GM03348 (cell line): ENCODE data around the gene MMP24.
"Not testable (repeated sequence)": the region's sequence is repeated elsewhere in the genome, so short reads cannot be mapped to it uniquely, and the experiment has no call there.

ENCODE experiments used
- DNase-seq: peaks from one replicate; pipeline ENCODE4 v3.0.0; 2012; ENCODE audit warnings: low spot score

MMP24 gene

DNA sequence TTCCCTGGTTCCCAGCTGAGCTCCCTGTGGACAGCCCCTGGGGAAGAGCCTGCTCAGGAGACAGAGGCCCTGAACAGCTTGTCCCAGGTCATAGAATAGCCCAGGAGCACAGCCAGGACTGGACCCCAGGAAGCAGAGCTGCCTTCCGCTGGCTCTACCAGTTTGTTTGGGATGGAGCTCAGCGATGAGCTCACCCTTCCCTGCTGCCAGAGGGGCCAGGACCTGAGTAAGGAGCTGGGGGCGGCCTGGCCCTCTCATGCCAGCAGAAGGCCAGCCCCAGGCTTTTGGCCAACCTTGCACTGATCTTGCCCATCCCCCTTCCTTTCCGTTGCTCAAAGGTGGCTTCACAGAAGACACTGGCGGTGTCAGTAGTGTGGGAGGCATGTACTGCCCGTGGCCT lies 33.9 kb downstream of the MMP24 start:
- DNase-seq, result no peak

DNA sequence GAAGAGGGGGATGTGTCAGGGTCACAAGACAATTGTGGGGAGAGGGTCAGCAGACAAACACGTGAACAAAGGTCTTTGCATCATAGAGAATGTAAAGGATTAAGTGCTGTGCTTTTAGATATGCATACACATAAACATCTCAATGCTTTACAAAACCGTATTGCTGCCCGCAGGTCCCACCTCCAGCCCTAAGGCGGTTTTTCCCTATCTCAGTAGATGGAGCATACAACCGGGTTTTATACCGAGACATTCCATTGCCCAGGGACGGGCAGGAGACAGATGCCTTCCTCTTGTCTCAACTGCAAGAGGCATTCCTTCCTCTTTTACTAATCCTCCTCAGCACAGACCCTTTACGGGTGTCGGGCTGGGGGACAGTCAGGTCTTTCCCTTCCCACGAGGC lies 35.8 kb downstream of the MMP24 start:
- not testable (repeated sequence) for DNase-seq

DNA sequence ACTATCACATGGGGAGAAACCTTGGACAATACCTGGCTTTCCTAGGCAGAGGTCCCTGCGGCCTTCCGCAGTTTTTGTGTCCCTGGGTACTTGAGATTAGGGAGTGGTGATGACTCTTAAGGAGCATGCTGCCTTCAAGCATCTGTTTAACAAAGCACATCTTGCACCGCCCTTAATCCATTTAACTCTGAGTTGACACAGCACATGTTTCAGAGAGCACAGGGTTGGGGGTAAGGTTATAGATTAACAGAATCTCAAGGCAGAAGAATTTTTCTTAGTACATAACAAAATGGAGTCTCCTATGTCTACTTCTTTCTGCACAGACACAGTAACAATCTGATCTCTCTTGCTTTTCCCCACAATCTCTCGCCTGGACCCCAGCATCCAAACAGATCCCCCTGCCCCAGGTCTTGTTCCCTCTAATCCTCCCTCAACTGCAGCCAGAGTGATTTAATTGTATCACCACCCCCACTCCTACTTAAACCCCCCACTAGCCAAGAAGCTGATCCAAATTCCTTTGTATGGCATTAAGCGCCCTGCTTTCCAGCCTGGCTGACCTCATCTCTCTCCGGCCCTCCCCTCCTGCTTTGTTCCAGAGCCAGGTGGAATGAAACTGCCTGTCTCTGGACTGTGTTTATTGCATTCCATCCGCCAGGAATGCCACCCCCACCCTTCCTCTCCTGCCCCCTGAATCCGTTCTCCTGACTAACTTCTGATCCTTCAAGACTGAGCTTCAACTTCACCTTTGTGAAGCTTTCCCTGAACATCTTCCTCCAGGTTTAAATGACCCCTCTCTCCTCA lies 36.4 kb downstream of the MMP24 start:
- DNase-seq, result peak; percentile 85

DNA sequence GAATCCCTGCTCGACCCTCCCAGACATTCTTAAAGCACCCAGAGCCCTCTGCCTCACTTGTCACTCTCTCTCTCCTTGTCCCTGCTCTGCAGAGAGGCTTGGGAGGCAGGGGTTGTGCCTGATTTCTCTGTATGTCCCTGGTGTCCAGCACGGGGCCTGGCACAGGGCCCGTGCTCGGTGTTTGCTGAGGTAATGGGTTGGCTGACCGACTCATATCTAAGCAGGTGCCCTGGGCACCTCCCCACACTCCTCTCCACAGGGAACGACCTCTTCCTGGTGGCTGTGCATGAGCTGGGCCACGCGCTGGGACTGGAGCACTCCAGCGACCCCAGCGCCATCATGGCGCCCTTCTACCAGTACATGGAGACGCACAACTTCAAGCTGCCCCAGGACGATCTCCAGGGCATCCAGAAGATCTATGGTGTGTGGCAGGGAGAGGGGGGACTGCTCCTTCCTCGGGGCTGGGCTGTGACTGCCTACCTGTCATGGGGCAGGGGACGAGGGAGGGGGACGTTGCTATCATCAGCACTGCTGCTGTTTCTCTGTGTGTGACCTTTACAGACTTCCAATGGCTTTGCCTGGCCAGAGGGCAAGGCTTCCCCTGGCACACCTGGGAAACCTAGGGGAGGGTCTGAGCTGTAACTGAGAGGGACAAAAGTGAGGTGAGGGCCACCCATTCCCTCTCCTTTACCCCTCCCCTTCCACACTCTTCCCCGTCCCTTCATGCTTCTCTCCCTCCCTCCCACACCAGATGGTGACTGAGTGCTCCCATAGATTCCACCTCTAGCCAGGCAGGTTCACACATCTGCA lies 37.2 kb downstream of the MMP24 start:
- DNase-seq, result no peak

DNA sequence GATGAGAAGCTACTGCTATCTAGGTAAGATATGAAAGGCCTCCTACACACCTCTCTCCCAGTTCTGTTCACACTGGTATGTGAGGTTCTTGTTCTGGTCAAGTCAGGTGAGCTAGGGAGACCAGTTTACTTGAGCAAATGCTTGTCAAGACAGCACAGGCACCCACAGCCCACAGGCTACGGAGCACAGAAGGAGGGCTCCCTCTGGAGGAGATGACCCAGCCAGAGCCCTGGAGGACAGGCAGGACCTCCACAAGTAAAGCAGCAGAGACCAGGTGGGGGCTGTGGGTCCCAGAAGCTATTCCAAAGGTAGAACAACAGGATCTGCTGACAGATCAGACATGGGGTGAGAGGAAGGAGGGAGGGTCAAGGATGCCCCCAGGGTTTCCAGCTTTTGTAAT lies 38.3 kb downstream of the MMP24 start:
- DNase-seq, result no peak

DNA sequence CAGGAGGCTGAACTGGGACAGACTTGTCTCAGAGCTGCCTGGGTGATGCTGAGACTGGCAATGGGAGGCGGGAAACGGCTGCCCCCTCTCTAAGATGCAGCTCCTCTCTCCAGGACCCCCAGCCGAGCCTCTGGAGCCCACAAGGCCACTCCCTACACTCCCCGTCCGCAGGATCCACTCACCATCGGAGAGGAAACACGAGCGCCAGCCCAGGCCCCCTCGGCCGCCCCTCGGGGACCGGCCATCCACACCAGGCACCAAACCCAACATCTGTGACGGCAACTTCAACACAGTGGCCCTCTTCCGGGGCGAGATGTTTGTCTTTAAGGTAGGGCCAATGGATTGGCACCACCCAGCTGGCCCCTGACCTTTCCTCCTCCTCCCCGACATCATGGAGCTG lies 40.6 kb downstream of the MMP24 start:
- no peak for DNase-seq

DNA sequence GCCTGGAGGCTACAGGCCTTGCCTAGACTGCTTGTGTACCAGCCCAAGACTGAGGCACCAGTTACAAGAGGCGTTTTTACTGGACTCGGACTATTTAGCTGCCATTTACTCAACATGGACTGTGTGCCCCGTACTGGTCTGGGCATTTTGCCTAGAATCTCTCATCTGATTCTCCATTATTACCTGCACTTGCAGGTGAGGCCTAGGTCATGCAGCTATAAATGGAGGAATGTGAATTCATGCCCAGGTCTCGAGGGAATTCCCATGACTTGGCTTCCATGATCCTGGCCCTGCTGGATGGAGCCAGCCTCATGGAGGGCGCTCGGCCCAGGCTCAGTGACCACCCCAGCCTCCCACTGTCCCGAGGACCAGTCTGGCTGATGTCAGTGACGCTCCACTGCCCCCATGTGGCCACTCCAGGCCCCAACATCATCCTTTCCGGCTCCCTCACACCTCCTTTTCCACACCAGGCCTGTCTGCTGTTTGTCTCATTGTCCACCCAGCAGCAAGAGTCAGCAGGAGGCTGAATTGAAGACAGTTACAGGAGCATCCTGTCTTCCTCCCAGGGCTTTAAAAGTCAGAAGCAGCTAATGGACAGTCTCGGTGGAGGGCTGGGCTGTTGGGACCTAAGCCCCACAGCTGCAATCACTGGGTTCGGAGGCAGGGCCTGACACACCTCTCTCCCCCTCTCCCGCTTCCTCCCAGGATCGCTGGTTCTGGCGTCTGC lies 42.7 kb downstream of the MMP24 start:
- DNase-seq, result peak; percentile 86

DNA sequence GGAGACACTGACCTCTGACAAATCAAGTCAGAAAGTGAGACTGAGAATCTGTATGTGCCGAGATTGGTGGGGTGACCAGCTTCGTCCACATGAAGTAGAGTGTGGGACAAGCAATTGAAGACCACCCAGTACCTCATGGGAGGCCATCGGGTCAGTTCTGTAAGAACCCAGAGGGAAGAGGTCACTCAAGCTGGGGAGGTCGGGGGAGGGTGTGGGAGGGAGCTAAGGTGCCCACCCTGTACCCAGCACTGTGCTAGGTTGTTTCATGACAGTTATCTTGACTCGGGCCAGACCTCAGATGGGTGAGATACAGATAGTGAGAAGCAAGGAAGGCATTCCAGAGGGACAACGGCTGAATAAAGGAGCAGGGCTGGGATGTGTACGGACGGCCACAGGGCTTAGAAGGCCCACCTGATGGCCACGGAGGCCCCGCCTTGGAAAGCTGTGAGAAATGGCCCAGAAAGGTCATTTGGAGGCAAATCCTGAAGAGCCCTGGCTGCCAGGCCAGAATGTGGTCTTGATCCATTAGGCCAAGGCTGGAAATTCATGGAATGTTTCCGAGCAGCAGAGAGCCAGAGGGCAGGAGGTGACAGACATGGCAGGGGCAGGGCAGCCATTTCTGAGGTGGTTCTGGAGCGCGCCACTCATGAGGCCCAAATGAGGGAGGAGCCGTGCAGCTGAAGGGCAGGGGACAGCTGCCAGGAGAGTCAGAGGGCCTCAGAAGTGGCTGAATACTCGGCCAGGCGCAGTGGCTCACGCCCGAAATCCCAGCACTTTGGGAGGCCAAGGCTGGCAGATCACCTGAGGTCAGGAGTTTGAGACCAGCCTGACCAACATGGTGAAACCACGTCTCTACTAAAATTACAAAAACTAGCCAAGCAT lies 43.8 kb downstream of the MMP24 start:
- DNase-seq, result no peak

DNA sequence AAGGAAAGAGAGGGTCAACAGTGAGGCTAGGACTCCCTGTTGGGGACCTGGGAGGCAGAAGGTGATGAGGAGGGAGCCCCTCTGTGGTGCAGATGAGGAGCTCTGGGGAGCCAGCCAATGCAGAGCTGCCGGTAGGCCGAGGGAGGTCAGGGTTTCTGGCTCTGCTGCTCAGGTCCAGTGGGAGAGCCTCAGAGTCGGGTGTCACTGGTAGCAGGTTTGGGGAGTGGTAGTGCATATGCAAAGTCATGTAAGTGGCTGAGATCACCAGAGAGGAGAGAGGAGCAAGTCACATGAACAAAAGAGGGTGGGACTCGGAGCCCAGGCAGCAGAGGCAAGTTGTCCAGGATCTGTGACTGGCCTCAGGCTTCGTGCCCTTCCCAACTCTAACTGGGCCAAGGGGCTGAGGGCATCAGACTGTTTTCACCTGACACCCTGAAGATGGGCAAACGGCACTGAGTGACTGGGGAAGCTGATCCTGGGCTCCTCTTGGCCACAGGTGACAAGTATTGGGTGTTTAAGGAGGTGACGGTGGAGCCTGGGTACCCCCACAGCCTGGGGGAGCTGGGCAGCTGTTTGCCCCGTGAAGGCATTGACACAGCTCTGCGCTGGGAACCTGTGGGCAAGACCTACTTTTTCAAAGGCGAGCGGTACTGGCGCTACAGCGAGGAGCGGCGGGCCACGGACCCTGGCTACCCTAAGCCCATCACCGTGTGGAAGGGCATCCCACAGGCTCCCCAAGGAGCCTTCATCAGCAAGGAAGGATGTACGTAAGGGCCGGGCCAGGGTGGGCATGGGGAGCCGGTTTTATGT lies 44.8 kb downstream of the MMP24 start:
- DNase-seq, result no peak

DNA sequence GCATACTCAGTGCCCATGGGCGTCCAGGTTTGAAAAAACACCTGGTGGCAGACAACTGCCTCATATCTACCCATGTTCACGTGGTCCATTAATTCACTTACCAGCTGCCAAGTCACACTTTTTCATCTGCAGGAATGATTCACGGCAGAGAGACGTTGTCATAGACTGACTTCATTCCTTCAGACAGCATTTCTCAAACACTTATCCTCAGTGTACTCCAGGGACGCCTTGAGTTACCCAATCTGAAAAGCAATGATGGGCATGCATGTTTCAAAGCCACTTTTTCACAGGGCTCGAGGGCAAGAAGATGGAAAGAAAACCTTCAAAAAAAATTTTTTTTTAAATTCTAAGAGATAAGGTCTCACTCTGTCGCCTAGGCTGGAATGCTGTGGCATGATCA lies 45.4 kb downstream of the MMP24 start:
- no peak for DNase-seq

DNA sequence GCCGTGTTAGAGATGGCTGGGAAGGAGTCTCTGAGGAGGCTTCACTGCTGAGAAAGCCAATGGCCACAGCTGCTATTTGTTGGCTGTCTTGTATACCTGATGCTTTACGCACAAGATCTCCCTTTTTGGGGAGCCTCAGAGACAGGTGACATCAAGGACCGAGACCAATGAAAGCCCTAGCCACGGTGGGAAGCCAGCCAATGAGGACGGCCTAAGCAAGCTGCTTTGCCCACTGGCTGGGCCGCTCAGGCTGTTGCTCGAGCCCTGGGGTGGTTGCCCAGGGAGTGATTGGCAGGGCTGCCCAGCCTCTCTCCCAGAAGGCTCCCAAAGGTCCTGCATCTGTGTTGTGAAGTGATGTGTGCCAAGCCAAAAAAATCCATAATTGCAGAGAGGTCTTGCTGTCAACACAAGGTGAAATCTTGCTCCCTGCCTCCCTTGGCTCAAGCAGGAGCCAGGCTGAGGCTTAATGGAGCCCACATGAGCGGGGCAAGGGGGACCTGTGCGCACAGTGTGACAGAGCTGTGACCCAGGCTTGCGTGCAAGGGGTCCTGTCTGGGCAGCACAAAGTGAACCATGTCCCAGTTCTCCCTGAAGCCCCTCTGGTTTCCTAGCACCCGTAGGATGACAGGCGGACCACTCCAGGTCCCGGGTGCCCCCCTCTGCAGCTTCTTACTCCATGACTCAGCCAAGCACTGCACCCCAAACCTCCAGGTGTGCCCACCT lies 47.1 kb downstream of the MMP24 start:
- no peak for DNase-seq

DNA sequence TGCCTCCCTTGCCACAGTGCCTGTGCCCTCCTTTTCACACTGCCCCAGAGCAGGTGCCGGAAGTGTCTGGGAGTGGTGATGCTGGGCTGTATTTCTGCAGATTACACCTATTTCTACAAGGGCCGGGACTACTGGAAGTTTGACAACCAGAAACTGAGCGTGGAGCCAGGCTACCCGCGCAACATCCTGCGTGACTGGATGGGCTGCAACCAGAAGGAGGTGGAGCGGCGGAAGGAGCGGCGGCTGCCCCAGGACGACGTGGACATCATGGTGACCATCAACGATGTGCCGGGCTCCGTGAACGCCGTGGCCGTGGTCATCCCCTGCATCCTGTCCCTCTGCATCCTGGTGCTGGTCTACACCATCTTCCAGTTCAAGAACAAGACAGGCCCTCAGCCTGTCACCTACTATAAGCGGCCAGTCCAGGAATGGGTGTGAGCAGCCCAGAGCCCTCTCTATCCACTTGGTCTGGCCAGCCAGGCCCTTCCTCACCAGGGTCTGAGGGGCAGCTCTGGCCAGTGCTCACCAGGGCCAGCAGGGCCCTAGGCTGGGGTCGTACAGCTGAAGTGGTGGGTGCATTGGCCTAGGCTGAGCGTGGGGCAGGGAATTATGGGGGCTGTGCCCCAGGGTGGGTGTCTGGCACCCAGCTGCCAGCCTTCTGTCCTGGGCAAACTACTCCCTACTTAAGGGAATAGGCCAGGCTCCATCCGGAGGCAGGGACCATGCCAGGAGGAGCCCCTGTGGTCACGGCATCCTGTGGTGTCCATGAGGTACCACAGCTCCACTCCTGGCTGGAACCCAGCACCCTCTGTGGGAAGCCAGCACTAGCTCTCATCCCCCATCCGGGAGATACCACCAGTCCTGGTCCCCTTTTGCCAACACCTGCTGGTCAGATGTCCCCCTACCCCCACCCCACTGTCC lies 47.9 kb downstream of the MMP24 start:
- DNase-seq, result no peak

DNA sequence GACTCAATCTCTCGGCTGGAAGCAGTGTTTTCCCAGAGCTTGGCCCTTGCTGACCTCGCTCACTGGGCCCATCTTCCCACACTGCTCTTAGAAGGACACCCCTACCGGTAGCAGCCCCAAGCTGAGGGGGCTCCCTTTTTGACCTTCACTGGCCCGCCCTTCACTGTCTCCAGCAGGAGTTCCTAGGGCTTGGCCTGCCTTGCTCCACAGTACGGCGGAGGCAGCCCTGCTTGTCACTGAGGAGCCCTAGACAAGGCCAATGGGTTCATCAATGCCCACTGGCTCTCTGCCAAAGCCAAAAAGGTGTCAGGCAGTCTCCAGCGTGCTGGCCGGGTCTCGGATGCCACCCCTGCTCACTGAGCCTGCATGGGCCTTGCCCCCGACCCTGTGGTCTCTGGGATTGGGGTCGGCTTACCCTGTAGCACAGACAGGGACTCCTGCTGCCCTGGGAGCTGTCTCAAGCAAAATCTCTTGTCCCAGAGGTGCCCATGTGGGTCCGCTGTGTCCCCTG lies 49.3 kb downstream of the MMP24 start:
- DNase-seq, result no peak

DNA sequence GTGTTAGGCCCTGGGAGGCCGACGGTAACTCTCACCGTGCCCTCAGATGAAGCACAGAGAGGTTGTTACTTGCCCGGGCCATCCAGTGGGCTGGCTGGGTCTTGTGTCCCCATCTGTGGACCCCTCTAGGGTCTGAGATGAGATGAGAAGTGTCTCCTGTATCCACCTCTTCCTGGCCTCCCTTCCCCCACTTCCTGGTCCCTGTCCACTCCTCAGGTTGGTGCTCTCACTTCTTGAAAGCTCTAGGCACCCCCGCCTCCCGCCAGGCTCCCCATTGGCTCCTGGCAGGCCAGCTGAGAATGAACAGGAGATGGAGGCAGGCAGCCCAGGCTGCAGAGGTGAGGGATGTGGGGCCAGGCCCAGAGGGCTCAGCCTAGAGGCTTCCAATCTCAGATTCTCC lies 49.9 kb downstream of the MMP24 start:
- no peak for DNase-seq

DNA sequence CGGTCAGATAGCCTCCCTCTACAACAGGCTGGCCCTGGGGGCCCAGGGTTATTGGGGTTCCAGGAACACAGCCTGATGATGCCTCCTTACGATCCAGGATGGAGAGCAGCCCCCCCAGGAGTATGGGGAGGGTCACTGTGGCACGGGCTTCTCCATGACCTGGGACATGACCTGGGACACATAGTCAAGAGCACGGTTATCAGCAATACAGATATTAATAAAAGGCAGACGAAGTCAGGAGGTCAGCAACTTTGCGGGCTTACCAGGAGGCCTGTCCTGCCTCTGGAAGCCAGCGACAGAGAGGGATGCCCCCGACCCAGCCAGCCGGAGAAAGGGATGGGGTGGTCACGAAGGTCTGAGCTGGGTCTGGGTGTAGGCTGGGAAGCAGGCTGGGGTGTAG lies 50.6 kb downstream of the MMP24 start:
- DNase-seq, result no peak

DNA sequence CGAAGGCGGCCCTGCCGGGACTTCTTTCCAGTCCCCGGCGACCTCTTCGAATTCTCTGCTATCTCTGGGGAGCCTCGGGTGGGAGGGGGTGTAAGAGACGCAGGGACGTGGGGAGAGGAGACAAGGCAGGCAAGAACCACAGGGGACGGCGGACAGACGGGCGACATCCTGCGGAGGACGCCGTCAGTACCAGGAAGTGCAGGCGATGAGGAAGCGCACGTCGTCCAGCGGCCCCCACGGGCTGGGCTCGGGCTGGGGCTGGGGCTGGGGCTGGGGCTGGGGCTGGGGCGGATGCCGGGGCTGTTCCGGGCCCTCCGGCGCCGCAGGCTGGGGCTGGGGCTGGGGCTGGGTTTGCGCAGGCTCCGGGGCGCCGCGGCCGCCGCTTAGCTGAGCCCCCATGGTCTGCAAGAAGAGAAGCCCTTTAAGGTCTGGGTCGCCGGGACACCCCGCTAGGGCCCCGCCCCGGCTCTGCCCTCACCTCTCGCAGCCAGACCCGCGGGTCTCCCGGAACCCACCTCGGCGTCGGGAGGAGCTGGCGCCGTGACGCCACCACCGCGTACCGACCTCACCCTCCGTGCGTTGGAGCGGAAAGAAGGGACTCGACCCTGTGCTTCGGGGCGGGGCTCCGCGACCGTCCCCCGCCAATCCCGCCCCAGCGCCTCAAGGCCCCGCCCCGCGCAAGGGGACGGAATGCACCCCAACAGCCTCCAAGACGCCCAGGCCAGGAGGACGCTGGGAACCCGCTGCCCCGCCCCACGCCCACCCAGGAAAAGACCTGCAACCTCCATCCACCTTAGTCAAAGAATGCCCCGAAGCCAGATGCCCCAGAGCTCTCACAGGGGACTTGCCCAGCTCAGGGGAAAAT lies 51.3 kb downstream of the MMP24 start, which contains the start of gene MMP24OS:
Gene MMP24OS, minus strand, starts transcription at position 592 of the 865 bp plus-strand sequence. Its CDS starts 193 bp downstream, at position 399.
- peak; percentile 97 for DNase-seq

DNA sequence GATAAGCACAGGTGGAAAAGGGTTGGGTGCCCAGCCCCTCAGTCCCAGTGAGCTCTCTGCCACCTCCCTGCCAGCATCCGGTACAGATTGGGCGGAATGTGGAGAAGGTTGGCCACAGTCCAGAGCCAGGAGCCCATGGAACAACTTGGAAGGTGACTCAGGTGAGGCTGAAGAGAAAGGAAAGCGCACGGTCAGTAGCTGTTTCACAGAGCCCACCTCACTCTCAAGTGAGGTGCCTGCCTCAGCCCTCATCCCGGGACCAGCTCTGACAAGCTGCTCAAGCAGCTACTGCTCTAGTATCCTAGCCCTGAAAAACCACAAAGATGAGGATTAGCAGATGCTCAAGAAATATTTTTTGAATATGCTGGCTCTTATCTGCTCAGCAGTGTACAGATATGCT lies 52.5 kb downstream of the MMP24 start:
- no peak for DNase-seq
